Pons (tissue), 1 donor: ENCODE data around the gene TSHZ3.

Experiments used
- DNase-seq: peaks from one replicate; pipeline ENCODE4 v3.0.0-alpha.2; 2016; ENCODE audit warnings: low spot score

Gene TSHZ3

GRCh38 chr19:31349160-31349881 is at the start of gene TSHZ3:
Gene TSHZ3 (minus strand): TSS chr19:31349436. CDS start chr19:31349219, 217 bp downstream.
- DNase-seq, result peak; percentile 22

GRCh38 chr19:31397308-31397707 is 48.1 kb upstream of the TSHZ3 start:
- no peak for DNase-seq

- no peak for DNase-seq
Observed at GRCh38 chr19:31392464-31392863, 43.2 kb upstream of the TSHZ3 start.

- no peak for DNase-seq
Observed at GRCh38 chr19:31391518-31391917, 42.3 kb upstream of the TSHZ3 start.

- DNase-seq, result no peak
Observed at GRCh38 chr19:31390711-31391110, 41.5 kb upstream of the TSHZ3 start.

- DNase-seq, result no peak
Observed at GRCh38 chr19:31389874-31390273, 40.6 kb upstream of the TSHZ3 start.

GRCh38 chr19:31387717-31388301 is 38.6 kb upstream of the TSHZ3 start:
- DNase-seq, result no peak

- DNase-seq, result no peak
Observed at GRCh38 chr19:31386806-31387205, 37.6 kb upstream of the TSHZ3 start.

- no peak for DNase-seq
Observed at GRCh38 chr19:31385744-31386143, 36.5 kb upstream of the TSHZ3 start.

GRCh38 chr19:31383553-31383952 is 34.3 kb upstream of the TSHZ3 start:
- no peak for DNase-seq

- no peak for DNase-seq
Observed at GRCh38 chr19:31380854-31381253, 31.6 kb upstream of the TSHZ3 start.

GRCh38 chr19:31378404-31378803 is 29.2 kb upstream of the TSHZ3 start:
- no peak for DNase-seq

- no peak for DNase-seq
Observed at GRCh38 chr19:31377736-31378135, 28.5 kb upstream of the TSHZ3 start.

GRCh38 chr19:31372246-31372781 is 23.1 kb upstream of the TSHZ3 start:
- no peak for DNase-seq

- DNase-seq, result no peak
Observed at GRCh38 chr19:31370216-31370615, 21.0 kb upstream of the TSHZ3 start.

GRCh38 chr19:31364963-31365362 is 15.7 kb upstream of the TSHZ3 start:
- DNase-seq, result no peak

GRCh38 chr19:31361728-31362127 is 12.5 kb upstream of the TSHZ3 start:
- no peak for DNase-seq

GRCh38 chr19:31357315-31357673 is 8.1 kb upstream of the TSHZ3 start:
- no peak for DNase-seq

- no peak for DNase-seq
Observed at GRCh38 chr19:31356587-31357314, 7.5 kb upstream of the TSHZ3 start.

GRCh38 chr19:31355665-31356289 is 6.5 kb upstream of the TSHZ3 start:
- no peak for DNase-seq

GRCh38 chr19:31354799-31355664 is 5.8 kb upstream of the TSHZ3 start:
- DNase-seq, result no peak

- no peak for DNase-seq
Observed at GRCh38 chr19:31354316-31354715, 5.1 kb upstream of the TSHZ3 start.
